GM23248 (cell line): ENCODE measurements around the gene STARD13. TPM values are rescaled to one million over a fixed set of nuclear protein-coding genes. Genes with fewer than 3 reads are reported as not detected.
A peak's percentile ranks its signal among the peaks of the same experiment; 100 is the strongest.

Source experiments
- DNase-seq: peaks from one replicate; pipeline ENCODE4 v3.0.0-alpha.2; 2015
- H2AFZ ChIP-seq: fragments of 200-600 bp; sonication (generic); 2 replicates; pipeline ENCODE4 v1.6.1; 2016; ENCODE audit warnings: antibody characterized with exemption
- H3F3A ChIP-seq: fragments of 200-600 bp; sonication (generic); 2 replicates; pipeline ENCODE4 v1.6.1; 2016; ENCODE audit warnings: mild to moderate bottlenecking, antibody characterized with exemption, mixed run types; ENCODE audit not compliant: insufficient read depth
- H3K27ac ChIP-seq: fragments of 200-600 bp; sonication (generic); 2 replicates; pipeline ENCODE4 v1.5.1; 2016; ENCODE audit warnings: mild to moderate bottlenecking
- H3K27me3 ChIP-seq: fragments of 200-600 bp; sonication (generic); replicated peaks from 2 replicates; pipeline ENCODE4 v1.6.1; 2016; ENCODE audit warnings: mild to moderate bottlenecking; ENCODE audit not compliant: insufficient read depth
- H3K36me3 ChIP-seq: fragments of 200-600 bp; sonication (generic); 2 replicates; pipeline ENCODE4 v1.6.1; 2016; ENCODE audit warnings: low read depth, mild to moderate bottlenecking
- H3K4me1 ChIP-seq: fragments of 200-600 bp; sonication (generic); 2 replicates; pipeline ENCODE4 v1.6.1; 2016; ENCODE audit warnings: mild to moderate bottlenecking; ENCODE audit not compliant: insufficient read depth
- H3K4me2 ChIP-seq: fragments of 200-600 bp; sonication (generic); one replicate; pipeline ENCODE4 v1.6.1; 2016; ENCODE audit warnings: mild to moderate bottlenecking; ENCODE audit not compliant: unreplicated experiment
- H3K4me3 ChIP-seq: fragments of 200-600 bp; sonication (generic); 2 replicates; pipeline ENCODE4 v1.5.1; 2016; ENCODE audit warnings: mild to moderate bottlenecking
- H3K79me2 ChIP-seq: fragments of 200-600 bp; sonication (generic); 2 replicates; pipeline ENCODE4 v1.6.1; 2016; ENCODE audit warnings: mild to moderate bottlenecking; ENCODE audit not compliant: insufficient read depth
- H3K9ac ChIP-seq: fragments of 200-600 bp; sonication (generic); 2 replicates; pipeline ENCODE4 v1.6.1; 2016; ENCODE audit warnings: mild to moderate bottlenecking
- H3K9me2 ChIP-seq: fragments of 200-600 bp; sonication (generic); 2 replicates; pipeline ENCODE4 v1.6.1; 2016; ENCODE audit warnings: mixed run types, mild to moderate bottlenecking, moderate library complexity; ENCODE audit not compliant: insufficient read depth
- H3K9me3 ChIP-seq: fragments of 200-600 bp; sonication (generic); one replicate; pipeline ENCODE4 v1.6.1; 2017; ENCODE audit warnings: low read depth
- H4K20me1 ChIP-seq: fragments of 200-600 bp; sonication (generic); 2 replicates; pipeline ENCODE4 v1.6.0; 2016; ENCODE audit not compliant: insufficient read depth
- EZH2 ChIP-seq: fragments of 200-600 bp; sonication (generic); IDR thresholded peaks from 2 replicates; pipeline ENCODE4 v1.6.1; 2018; ENCODE audit warnings: antibody characterized with exemption, mild to moderate bottlenecking; ENCODE audit not compliant: insufficient read depth, poor library complexity, severe bottlenecking
- EZH2phosphoT487 ChIP-seq: fragments of 200-600 bp; sonication (generic); IDR thresholded peaks from 2 replicates; pipeline ENCODE4 v1.6.1; 2018; ENCODE audit warnings: antibody characterized with exemption, moderate library complexity, mild to moderate bottlenecking, low read depth; ENCODE audit not compliant: insufficient read depth
- WGBS, 2 experiments: methylation state at CpG; one replicate each; pipeline ENCODE4 v1.1.6; 2015 to 2017; ENCODE audit warnings: low lambda C conversion rate in 2 of 2, low coverage in 1 of 2; ENCODE audit errors: missing lambda C conversion rate in 2 of 2; 5-methylcytosine and 5-hydroxymethylcytosine counted together
- in situ Hi-C: fragments of 300-500 bp; cut with MboI; formaldehyde crosslinking; loops from 2 replicates; pipeline ENCODE4 v1.15.0; 2020
- polyA plus RNA-seq: library from polyadenylated mRNA; unstranded; fragments of >200 nt; fragmentation: Nextera tagmentation; extraction: Ambion mirVana; gene quantifications from 2 replicates; pipeline ENCODE4 v1.2.1, GENCODE V29; 2016
- total RNA-seq: library from RNA; depleted of rRNA; stranded (reverse); fragments of >200 nt; shearing (Covaris generic); gene quantifications from 2 replicates; pipeline ENCODE4 v1.2.3, GENCODE V29; 2014

Gene STARD13
- total and polyA plus RNA-seq, 2 experiments from 2014 or later, result 13.8 to 16.6 TPM

- Histone ChIP-seq H3K79me2 (peaks cover 100% of the 10 kb centered on the region), H3K4me1 (peaks cover 42% of the 10 kb centered on the region)
Measured at GRCh38 chr13:33263976-33264619, 21.5 kb downstream of the STARD13 start.

GRCh38 chr13:33263484-33263883 lies 22.1 kb downstream of the STARD13 start:
- Histone ChIP-seq H3K9me2 (no peaks in the 10 kb centered on the region), H3K27ac (no peak overlapping the region), H3K4me2 (no peak overlapping the region), H4K20me1 (no peaks in the 10 kb centered on the region), H2AFZ (no peak overlapping the region), H3K79me2 (peaks cover 100% of the 10 kb centered on the region), H3K36me3 (peaks cover 2% of the 10 kb centered on the region; the same call in 1 of the 2 replicates), H3K4me3 (no peak overlapping the region), H3F3A (peaks cover 28% of the 10 kb centered on the region), H3K27me3 (no peaks in the 10 kb centered on the region), H3K9me3 (no peaks in the 10 kb centered on the region), H3K4me1 (peaks cover 48% of the 10 kb centered on the region), H3K9ac (no peak overlapping the region)
- 87 to 92% methylated on average over 5 of the region's 5 CpGs for WGBS, 2 experiments
- in situ Hi-C loops, result no loop called here
- TF ChIP-seq EZH2 (no peak), EZH2phosphoT487 (no peak)
- no peak for DNase-seq

More at GRCh38 chr13:33263976-33264619, 21.5 kb downstream of the STARD13 start:
- H3F3A ChIP-seq, result peaks cover 22% of the 10 kb centered on the region
- no peak overlapping the region for H3K27ac ChIP-seq
- no peaks in the 10 kb centered on the region for H3K9me2 ChIP-seq
- H4K20me1 ChIP-seq, result no peaks in the 10 kb centered on the region
- no peak overlapping the region for H3K4me3 ChIP-seq
- no peak overlapping the region for H3K4me2 ChIP-seq
- in situ Hi-C loops, result no loop called here
- H3K9ac ChIP-seq, result no peak overlapping the region
- TF ChIP-seq EZH2 (no peak), EZH2phosphoT487 (no peak)
- H3K27me3 ChIP-seq, result no peaks in the 10 kb centered on the region
- WGBS, 2 experiments, result 95 to 97% methylated on average over 5 of the region's 5 CpGs
- peaks cover 7% of the 10 kb centered on the region; the same call in 1 of the 2 replicates for H3K36me3 ChIP-seq
- no peak overlapping the region for H2AFZ ChIP-seq
- no peaks in the 10 kb centered on the region for H3K9me3 ChIP-seq
- peak; percentile 31 for DNase-seq

- DNase-seq, result no peak
- H3F3A ChIP-seq, result peaks cover 33% of the 10 kb centered on the region
- no peaks in the 10 kb centered on the region for H3K27me3 ChIP-seq
- TF ChIP-seq EZH2phosphoT487 (no peak), EZH2 (no peak)
- 95 to 96% methylated on average over 2 of the region's 2 CpGs for WGBS, 2 experiments
- H3K79me2 ChIP-seq, result peaks cover 99% of the 10 kb centered on the region
- no peaks in the 10 kb centered on the region; the same call in 1 of the 2 replicates for H3K36me3 ChIP-seq
- no peak overlapping the region for H3K4me2 ChIP-seq
- H3K4me1 ChIP-seq, result peaks cover 53% of the 10 kb centered on the region
- in situ Hi-C loops, result no loop called here
- no peak overlapping the region for H3K9ac ChIP-seq
- no peak overlapping the region for H3K27ac ChIP-seq
- no peaks in the 10 kb centered on the region for H4K20me1 ChIP-seq
- H2AFZ ChIP-seq, result no peak overlapping the region
- no peak overlapping the region for H3K4me3 ChIP-seq
- H3K9me3 ChIP-seq, result no peaks in the 10 kb centered on the region
- no peaks in the 10 kb centered on the region for H3K9me2 ChIP-seq
Measured at GRCh38 chr13:33262997-33263396, 22.6 kb downstream of the STARD13 start.

- no peaks in the 10 kb centered on the region for H3K9me3 ChIP-seq
- in situ Hi-C loops, result no loop called here
- H3K9ac ChIP-seq, result no peak overlapping the region
- peaks cover 99% of the 10 kb centered on the region for H3K79me2 ChIP-seq
- TF ChIP-seq EZH2 (no peak), EZH2phosphoT487 (no peak)
- H3K4me3 ChIP-seq, result no peak overlapping the region
- H2AFZ ChIP-seq, result no peak overlapping the region
- H3K36me3 ChIP-seq, result no peaks in the 10 kb centered on the region; the same call in 1 of the 2 replicates
- no peaks in the 10 kb centered on the region for H3K27me3 ChIP-seq
- peaks cover 37% of the 10 kb centered on the region for H3F3A ChIP-seq
- H3K4me1 ChIP-seq, result peaks cover 57% of the 10 kb centered on the region
- H3K4me2 ChIP-seq, result no peak overlapping the region
- no peaks in the 10 kb centered on the region for H3K9me2 ChIP-seq
- H3K27ac ChIP-seq, result no peak overlapping the region
- H4K20me1 ChIP-seq, result no peaks in the 10 kb centered on the region
- WGBS, 2 experiments, result 94 to 100% methylated on average over 2 of the region's 2 CpGs
- no peak for DNase-seq
Measured at GRCh38 chr13:33262594-33262993, 23.0 kb downstream of the STARD13 start.
